ENCODE data around the gene TNPO1. TPM values are rescaled to one million over a fixed set of nuclear protein-coding genes. Genes with fewer than 3 reads are reported as not detected.
"Not testable (repeated sequence)": the region's sequence is repeated elsewhere in the genome, so short reads cannot be mapped to it uniquely, and the experiment has no call there.

TNPO1 gene
- total RNA-seq, 1 donor from 2014 or later, result 316 TPM

DNA sequence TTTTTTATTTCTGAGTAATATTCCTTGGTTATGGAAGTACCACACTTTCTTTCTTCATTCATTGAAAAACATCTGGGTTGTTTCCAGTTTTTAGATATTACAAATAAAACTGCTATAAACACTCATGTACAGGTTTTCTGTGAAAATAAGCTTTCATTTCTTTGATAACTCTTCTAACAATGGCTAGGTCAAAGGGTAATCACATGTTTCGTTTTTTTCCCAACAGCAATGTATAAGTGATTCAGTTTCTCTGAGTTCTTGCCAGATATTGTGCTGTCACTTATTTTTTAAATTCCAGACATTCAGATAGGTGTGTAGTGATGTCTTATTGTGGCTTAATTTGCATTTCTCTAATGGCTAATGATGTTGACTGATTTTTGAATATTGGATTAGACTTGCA, 16.7 kb upstream of the TNPO1 start:
- Histone ChIP-seq H3K4me2 (no peak overlapping the region), H3K27ac (no peak overlapping the region), H3K36me3 (no peaks in the 10 kb centered on the region), H3K9ac (no peak overlapping the region), H3K9me3 (ENCODE audit: low read depth) (no peaks in the 10 kb centered on the region), H3K4me1 (no peaks in the 10 kb centered on the region), H3F3A (ENCODE audit: low read depth) (no peaks in the 10 kb centered on the region), H3K27me3 (no peaks in the 10 kb centered on the region), H4K20me1 (ENCODE audit: low read depth) (no peaks in the 10 kb centered on the region), H2AFZ (replicated peaks) (no peak overlapping the region), H3K79me2 (ENCODE audit: low read depth) (no peaks in the 10 kb centered on the region), H3K4me3 (no peak overlapping the region)
- Mint-ChIP-seq H3K27me3 (ENCODE audit: insufficient read depth, low read depth) (no peaks in the 10 kb centered on the region), H3K9me3 (peaks cover 6% of the 10 kb centered on the region), H3K27ac (no peak overlapping the region), H3K36me3 (no peaks in the 10 kb centered on the region), H3K4me3 (no peak overlapping the region), H3K4me1 (no peaks in the 10 kb centered on the region)
- DNase-seq (ENCODE audit: low spot score), result no peak
- TF ChIP-seq EZH2 (IDR thresholded peaks at IDR 0.05) (no peak), EZH2phosphoT487 (IDR thresholded peaks at IDR 0.05) (no peak), CTCF (IDR thresholded peaks at IDR 0.05) (no peak)

- H3K4me3 ChIP-seq; H3K36me3 ChIP-seq; H3K4me2 ChIP-seq; H3K4me1 Mint-ChIP-seq; H3K27me3 Mint-ChIP-seq (ENCODE audit: insufficient read depth, low read depth); H3K9ac ChIP-seq; DNase-seq (ENCODE audit: low spot score); H3K79me2 ChIP-seq (ENCODE audit: low read depth); H2AFZ ChIP-seq (replicated peaks); H4K20me1 ChIP-seq (ENCODE audit: low read depth); H3K9me3 ChIP-seq (ENCODE audit: low read depth); H3K27ac Mint-ChIP-seq; H3K36me3 Mint-ChIP-seq; H3K27ac ChIP-seq; H3K4me3 Mint-ChIP-seq; H3K27me3 ChIP-seq; H3K4me1 ChIP-seq; H3F3A ChIP-seq (ENCODE audit: low read depth): not testable (repeated sequence)
- peaks cover 44% of the 10 kb centered on the region for H3K9me3 Mint-ChIP-seq
Observed at GRCh38 chr5:72808637-72809036, 7.8 kb upstream of the TNPO1 start.

- DNase-seq (ENCODE audit: low spot score), result no peak
- Mint-ChIP-seq H3K9me3 (peaks cover 20% of the 10 kb centered on the region), H3K27me3 (ENCODE audit: insufficient read depth, low read depth) (peaks cover 10% of the 10 kb centered on the region), H3K4me3 (no peak overlapping the region), H3K36me3 (peaks cover 3% of the 10 kb centered on the region), H3K27ac (no peak overlapping the region), H3K4me1 (peaks cover 13% of the 10 kb centered on the region)
- Histone ChIP-seq H4K20me1 (ENCODE audit: low read depth) (no peaks in the 10 kb centered on the region), H3K79me2 (ENCODE audit: low read depth) (no peaks in the 10 kb centered on the region), H3K4me1 (peaks cover 15% of the 10 kb centered on the region), H3F3A (ENCODE audit: low read depth) (peaks cover 22% of the 10 kb centered on the region), H3K9ac (no peak overlapping the region), H3K9me3 (ENCODE audit: low read depth) (no peaks in the 10 kb centered on the region), H3K27me3 (no peaks in the 10 kb centered on the region), H3K4me3 (no peak overlapping the region), H3K36me3 (no peaks in the 10 kb centered on the region), H2AFZ (replicated peaks) (no peak overlapping the region), H3K4me2 (no peak overlapping the region), H3K27ac (no peak overlapping the region)
- TF ChIP-seq EZH2 (IDR thresholded peaks at IDR 0.05), result no peak
- no peak for TF ChIP-seq EZH2phosphoT487 (IDR thresholded peaks at IDR 0.05)
- no peak for TF ChIP-seq CTCF (IDR thresholded peaks at IDR 0.05)
Observed at GRCh38 chr5:72811849-72812248, 4.6 kb upstream of the TNPO1 start.

DNA sequence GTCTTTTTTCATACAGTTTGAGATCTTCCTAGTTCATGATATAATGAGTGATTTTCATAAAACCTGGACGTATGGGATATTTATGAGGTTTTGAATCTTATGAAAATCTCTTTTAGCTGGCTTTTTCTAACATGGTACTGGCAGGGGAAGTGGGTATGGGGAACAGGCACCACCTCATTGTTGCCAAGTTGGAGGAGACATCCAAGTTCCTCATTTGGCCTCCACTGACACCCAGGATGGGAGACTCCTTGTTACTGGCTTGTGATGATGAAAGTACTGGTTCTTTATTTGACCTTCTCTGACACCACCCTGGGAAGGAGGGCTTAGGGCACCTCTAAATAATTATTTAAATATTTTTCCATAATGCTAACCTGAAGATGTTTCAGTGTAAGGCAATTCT, 4.0 kb upstream of the TNPO1 start:
- H3K27ac Mint-ChIP-seq, result no peak overlapping the region
- H3K36me3 Mint-ChIP-seq, result peaks cover 5% of the 10 kb centered on the region
- Histone ChIP-seq H3K9ac (no peak overlapping the region), H3K4me1 (peaks cover 15% of the 10 kb centered on the region), H3K79me2 (ENCODE audit: low read depth) (peaks cover 5% of the 10 kb centered on the region), H3K27ac (no peak overlapping the region), H3F3A (ENCODE audit: low read depth) (peaks cover 29% of the 10 kb centered on the region), H2AFZ (replicated peaks) (no peak overlapping the region), H3K4me3 (no peak overlapping the region), H4K20me1 (ENCODE audit: low read depth) (no peaks in the 10 kb centered on the region), H3K27me3 (no peaks in the 10 kb centered on the region), H3K9me3 (ENCODE audit: low read depth) (no peaks in the 10 kb centered on the region), H3K36me3 (no peaks in the 10 kb centered on the region), H3K4me2 (no peak overlapping the region)
- no peak overlapping the region for H3K4me3 Mint-ChIP-seq
- H3K9me3 Mint-ChIP-seq, result peaks cover 17% of the 10 kb centered on the region
- TF ChIP-seq CTCF (IDR thresholded peaks at IDR 0.05), result no peak
- no peak for TF ChIP-seq EZH2phosphoT487 (IDR thresholded peaks at IDR 0.05)
- TF ChIP-seq EZH2 (IDR thresholded peaks at IDR 0.05), result no peak
- DNase-seq (ENCODE audit: low spot score), result no peak
- H3K4me1 Mint-ChIP-seq, result peaks cover 13% of the 10 kb centered on the region
- H3K27me3 Mint-ChIP-seq (ENCODE audit: insufficient read depth, low read depth), result peaks cover 6% of the 10 kb centered on the region
